Forelimb muscle (tissue), 1 donor: Measurements from ENCODE around the gene TRIM3. TPM values are rescaled to one million over a fixed set of nuclear protein-coding genes. Genes with fewer than 3 reads are reported as not detected.

Experiments
- DNase-seq: peaks from one replicate; pipeline ENCODE4 v3.0.0-alpha.2; 2013; ENCODE audit warnings: low read depth
- polyA plus RNA-seq: library from polyadenylated mRNA; unstranded; fragments of 120-200 nt; gene quantifications from one replicate; pipeline ENCODE4 v1.2.1, GENCODE V29; 2013; ENCODE audit not compliant: insufficient read length

The TRIM3 gene
- polyA plus RNA-seq, 1 donor, result 17.2 TPM

DNA sequence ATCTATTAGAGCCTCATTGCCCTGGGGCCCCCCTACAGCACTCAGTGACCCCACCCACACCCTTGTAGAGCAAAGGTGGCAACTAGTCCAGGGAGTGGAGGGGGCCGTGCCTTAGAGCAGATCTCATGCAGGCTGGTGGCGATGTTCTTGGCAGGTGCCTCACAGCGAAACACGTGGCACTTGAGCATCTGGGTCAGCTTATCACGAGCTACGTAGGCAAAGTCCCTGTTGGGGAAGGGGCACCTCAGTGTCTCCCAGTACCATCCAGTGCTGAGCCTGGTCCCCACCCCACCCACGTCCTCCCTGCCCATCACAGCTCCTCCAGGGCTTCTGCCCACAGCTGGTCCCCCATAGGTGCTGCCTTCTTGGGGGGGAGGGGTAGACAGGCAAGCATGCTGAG is 72.3 kb downstream of the TRIM3 start:
- DNase-seq, result no peak

DNA sequence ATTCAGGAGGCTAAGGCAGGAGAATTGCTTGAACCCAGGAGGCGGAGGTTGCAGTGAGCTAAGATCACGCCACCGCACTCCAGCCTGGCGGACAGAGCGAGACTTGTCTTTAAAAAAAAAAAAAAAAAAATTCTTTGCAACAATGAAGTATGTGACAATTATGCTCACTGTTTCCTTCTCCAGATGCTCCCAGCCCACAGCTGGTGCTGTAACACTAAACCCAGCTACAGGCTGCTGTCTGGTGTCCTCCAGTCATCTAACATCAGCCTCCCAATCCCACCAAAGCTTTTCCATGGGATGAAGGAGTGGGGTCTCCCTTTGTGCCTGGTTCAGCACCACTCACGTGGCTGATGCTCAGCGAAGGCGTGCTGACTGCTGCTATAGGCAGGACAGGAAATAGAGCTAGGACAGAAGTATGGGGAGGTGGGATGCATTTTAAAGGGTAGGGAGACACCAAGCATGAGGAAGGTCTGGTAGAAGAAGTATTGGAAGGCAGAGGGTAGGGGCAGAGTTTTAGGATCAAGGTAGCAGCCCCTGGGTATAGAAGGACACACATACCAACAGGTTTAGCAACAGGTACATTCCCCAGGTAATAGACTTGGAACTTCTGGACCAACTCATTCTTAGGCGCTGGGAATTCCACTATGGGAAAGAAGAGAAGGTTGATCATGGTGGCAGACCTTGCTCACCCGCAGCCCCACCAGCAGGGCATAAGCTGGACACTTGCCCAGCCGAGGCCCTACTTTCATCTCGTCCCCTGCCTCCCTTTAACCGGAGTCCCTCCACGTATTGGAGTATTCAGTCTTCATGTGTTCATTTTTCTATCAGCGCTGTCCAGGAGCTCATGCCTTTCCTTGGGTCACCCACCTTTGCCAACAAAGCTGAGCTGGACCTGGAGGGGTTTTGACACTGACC is 73.1 kb downstream of the TRIM3 start:
- no peak for DNase-seq

Other genes starting within 250 kb of the TRIM3 start
- gene FHIP1B, start 239.3 kb downstream of the TRIM3 start, polyA plus RNA-seq, result 24.1 TPM
- gene CNGA4, start 234.9 kb downstream of the TRIM3 start, polyA plus RNA-seq, result 0.15 TPM
- not detected for gene CCKBR, start 214.1 kb downstream of the TRIM3 start, polyA plus RNA-seq
- gene CAVIN3, start 153.4 kb downstream of the TRIM3 start, polyA plus RNA-seq, result 32.5 TPM
- gene SMPD1, start 83.5 kb downstream of the TRIM3 start, polyA plus RNA-seq, result 22.4 TPM
- 29.1 TPM for gene APBB1, start 54.8 kb downstream of the TRIM3 start, polyA plus RNA-seq
- gene HPX, start 33.0 kb downstream of the TRIM3 start, polyA plus RNA-seq, result 2.5 TPM
- 33.1 TPM for gene ARFIP2, start 7.4 kb upstream of the TRIM3 start, polyA plus RNA-seq
- gene TIMM10B, start 7.6 kb upstream of the TRIM3 start, polyA plus RNA-seq, result 16.3 TPM
- gene DNHD1, start 23.3 kb upstream of the TRIM3 start, polyA plus RNA-seq, result 9.8 TPM
- 22.0 TPM for gene RRP8, start 129.7 kb upstream of the TRIM3 start, polyA plus RNA-seq
- gene ILK, start 129.8 kb upstream of the TRIM3 start, polyA plus RNA-seq, result 150 TPM
- 120 TPM for gene TAF10, start 138.3 kb upstream of the TRIM3 start, polyA plus RNA-seq
- 33.7 TPM for gene TPP1, start 145.5 kb upstream of the TRIM3 start, polyA plus RNA-seq
- gene DCHS1, start 181.9 kb upstream of the TRIM3 start, polyA plus RNA-seq, result 35.8 TPM
- 62.7 TPM for gene MRPL17, start 209.4 kb upstream of the TRIM3 start, polyA plus RNA-seq